Heart left ventricle (tissue), 16 donors: ENCODE measurements around the gene ECT2. TPM values are rescaled to one million over a fixed set of nuclear protein-coding genes. Genes with fewer than 3 reads are reported as not detected.

Source experiments
- ATAC-seq, 4 donors: fragments of 200-7000 bp; cut with Tn5 transposase; one replicate each; pipeline ENCODE4 v1.9.1; 2020 to 2022; ENCODE audit warnings: moderate library complexity in 4 of 4, mild to moderate bottlenecking in 3 of 4, moderate number of reproducible peaks in 1 of 4
- DNase-seq, 5 donors: peaks; one replicate each; pipeline ENCODE4 v3.0.0-alpha.2; 2020
- H3K27ac ChIP-seq, 12 donors: fragments of 200-600 bp; sonication (generic) in 4 of 12; one replicate each; pipeline versions ENCODE4 v1.5.0 to v1.8.0; 2016 to 2022; ENCODE audit warnings: mild to moderate bottlenecking in 2 of 12
- H3K27me3 ChIP-seq, 9 donors: fragments of 200-600 bp; sonication (generic) in 2 of 9; one replicate each; pipeline versions ENCODE4 v1.5.1 to v1.8.0; 2016 to 2022; ENCODE audit warnings: mild to moderate bottlenecking in 3 of 9
- H3K36me3 ChIP-seq, 9 donors: fragments of 200-600 bp; sonication (generic) in 2 of 9; one replicate each; pipeline versions ENCODE4 v1.5.0 to v1.8.0; 2018 to 2022; ENCODE audit warnings: mild to moderate bottlenecking in 2 of 9
- H3K4me1 ChIP-seq, 12 donors: fragments of 200-600 bp; sonication (generic) in 4 of 12; one replicate each; pipeline versions ENCODE4 v1.5.0 to v1.8.0; 2016 to 2022; ENCODE audit warnings: mild to moderate bottlenecking in 3 of 12
- H3K4me3 ChIP-seq, 12 donors: fragments of 200-600 bp; sonication (generic) in 4 of 12; one replicate each; pipeline versions ENCODE4 v1.5.0 to v1.8.0; 2017 to 2022; ENCODE audit warnings: mild to moderate bottlenecking in 9 of 12, moderate library complexity in 4 of 12
- H3K9me3 ChIP-seq, 12 donors: fragments of 200-600 bp; sonication (generic) in 4 of 12; one replicate each; pipeline versions ENCODE4 v1.5.0 to v1.8.0; 2016 to 2022; ENCODE audit warnings: mild to moderate bottlenecking in 1 of 12
- CTCF ChIP-seq, 12 donors: fragments of 200-600 bp; sonication (generic) in 4 of 12; IDR thresholded peaks; one replicate each; pipeline versions ENCODE4 v1.5.0 to v1.8.0; 2018 to 2022; ENCODE audit warnings: antibody characterized with exemption in 12 of 12, mild to moderate bottlenecking in 5 of 12
- POLR2A ChIP-seq, 2 donors: fragments of 450-650 bp; IDR thresholded peaks; one replicate each; pipeline ENCODE4 v1.6.1; 2017; ENCODE audit warnings: antibody characterized with exemption in 2 of 2, mild to moderate bottlenecking in 2 of 2, moderate library complexity in 2 of 2
- WGBS, 4 donors: extraction: QIAGEN DNeasy Blood & Tissue Kit in 2 of 4; methylation state at CpG; one replicate each; pipeline versions ENCODE4 v1.1.5 to v1.1.7; 2013 to 2018; 5-methylcytosine and 5-hydroxymethylcytosine counted together
- intact Hi-C, 10 donors: fragments of 100-400 bp; cut with DNase I; formaldehyde crosslinking; loops; one replicate each; pipeline versions ENCODE4 v1.11.1 to v1.14.2; 2022
- polyA plus RNA-seq, 2 donors: library from polyadenylated mRNA; stranded (reverse); fragments of 200-250 nt; gene quantifications; one replicate each; pipeline ENCODE4 v1.2.3, GENCODE V29; 2013
- total RNA-seq, 9 donors: library from RNA; depleted of rRNA in 2 of 9; stranded (reverse); fragments of >200 nt in 2 of 9; fragmentation: NEBNext Ultra II Directional in 3 of 9; extraction: Animal tissue kit (Norgen Biotek cat#: 25700) in 3 of 9; gene quantifications; one replicate each; pipeline versions ENCODE4 v1.1.0 to v1.2.4, GENCODE V29; 2016 to 2023
- donor health status: ischemic (EF 13 %, LVEDD 7.1; RV severe dilation, severe dysfunction).
- donor health status: healthy with polysubstance abuse.
- donor health status: DM: no; HTN: yes; CAD: no.
- donor health status: DM: no; HTN: no; CAD: no.
- donor health status: ischemic (EF 25% LVEDD 6.9; RV normal size, moderate dysfunction).
- donor health status: ischemic (EF 25% LVEDD 5.7; RV mildly dilated, moderate dysfunction).
- donor health status: healthy.
- donor health status: DM: yes; HTN: yes; CAD: no.
- donor health status: ischemic (EF 35%, LVEDD 5.7; RV mildly dilated, moderate dysfunction).
- donor health status: nonischemic (EF 11% LVEDD 7.7; RV severe dilation, severe dysfunction).
- donor health status: DM: yes; HTN: yes; CAD: no.
- donor health status: PGD.
- donor health status: ischemic (EF 29% LVEDD 5.4; RV normal size, mild dysfunction).
- donor health status: nonischemic (EF 23%, LVEDD 6.1; RV moderate dilation, normal function).

Gene ECT2
- total and polyA plus RNA-seq, 11 donors = 1.6 to 9.1 (median 4.4) TPM

DNA sequence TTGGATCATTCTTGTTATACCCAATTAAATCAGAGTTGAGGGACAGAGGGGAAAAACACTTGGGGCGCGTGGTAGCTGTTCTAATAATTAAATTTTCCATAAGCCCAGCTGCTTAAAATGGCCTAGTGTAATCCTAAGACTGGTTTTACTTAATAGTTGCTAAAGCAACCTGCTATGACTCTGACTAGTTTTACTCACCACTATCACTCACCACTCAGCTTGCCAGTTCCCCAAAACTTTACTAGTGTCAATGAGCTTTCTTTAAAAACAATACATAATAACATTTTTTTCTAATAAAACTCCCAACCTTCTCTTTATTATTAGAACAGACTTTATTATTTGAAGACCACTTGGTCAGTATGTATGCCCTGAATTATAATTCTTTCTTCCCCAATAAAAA lies 49.6 kb downstream of the ECT2 start:
- DNase-seq (no peak), ATAC-seq (no peak)
- 98 to 100% (median 99%) methylated on average over 2 of the region's 2 CpGs for WGBS, 4 donors
- peaks cover 0 to 20% (median 0%) of the 10 kb centered on the region in 9 donors for H3K36me3 ChIP-seq
- intact Hi-C loops = loop anchor here in 4 of 10 donors (10.0 kb wide), 2 partner anchors 595 to 755 kb away; partner anchors contain the start of gene NLGN1 (in 1 of the 4)
- no peaks in the 10 kb centered on the region for H3K4me1 ChIP-seq
- no peaks in the 10 kb centered on the region for H3K27me3 ChIP-seq
- no peak overlapping the region for H3K27ac ChIP-seq
- no peak overlapping the region for H3K4me3 ChIP-seq
- TF ChIP-seq CTCF (IDR thresholded peaks at IDR 0.05) (no peak), POLR2A (IDR thresholded peaks at IDR 0.05) (no peak)
- H3K9me3 ChIP-seq = no peaks in the 10 kb centered on the region

GRCh38 chr3:172803489-172803888 lies 53.0 kb downstream of the ECT2 start:
- no peak overlapping the region for H3K4me3 ChIP-seq
- no peaks in the 10 kb centered on the region for H3K27me3 ChIP-seq
- no peaks in the 10 kb centered on the region for H3K9me3 ChIP-seq
- H3K27ac ChIP-seq = no peak overlapping the region
- ATAC-seq (no peak), DNase-seq (no peak)
- intact Hi-C loops = loop anchor here in 4 of 10 donors (10.0 kb wide), 2 partner anchors 591 to 751 kb away; partner anchors contain the start of gene NLGN1 (in 1 of the 4)
- no peaks in the 10 kb centered on the region for H3K4me1 ChIP-seq
- WGBS, 4 donors = 90 to 92% (median 90%) methylated on average over 3 of the region's 3 CpGs
- peaks cover 0 to 44% (median 4%) of the 10 kb centered on the region in 9 donors for H3K36me3 ChIP-seq
- TF ChIP-seq CTCF (IDR thresholded peaks at IDR 0.05) = no peak
- TF ChIP-seq POLR2A (IDR thresholded peaks at IDR 0.05) = no peak

- 96 to 100% (median 99%) methylated on average over 1 of the region's 1 CpG for WGBS, 4 donors
Measured at GRCh38 chr3:172804323-172804722, 53.8 kb downstream of the ECT2 start.

More at GRCh38 chr3:172804323-172804722, 53.8 kb downstream of the ECT2 start:
- intact Hi-C loops = loop anchor here in 4 of 10 donors (10.0 kb wide), 2 partner anchors 590 to 750 kb away; partner anchors contain the start of gene NLGN1 (in 1 of the 4)
- Histone ChIP-seq H3K27me3 (no peaks in the 10 kb centered on the region), H3K4me1 (no peaks in the 10 kb centered on the region), H3K4me3 (no peak overlapping the region), H3K36me3 (peaks cover 0 to 44% (median 4%) of the 10 kb centered on the region in 9 donors), H3K9me3 (no peaks in the 10 kb centered on the region), H3K27ac (no peak overlapping the region)
- ATAC-seq (no peak), DNase-seq (no peak)
- no peak for TF ChIP-seq CTCF (IDR thresholded peaks at IDR 0.05)
- no peak for TF ChIP-seq POLR2A (IDR thresholded peaks at IDR 0.05)
